Panc1 (cell line): Measurements from ENCODE around the gene TMEM253. TPM values are rescaled to one million over a fixed set of nuclear protein-coding genes. Genes with fewer than 3 reads are reported as not detected.

Experiments used
- ATAC-seq: fragments of 200-7000 bp; cut with Tn5 transposase; 2 replicates; pipeline ENCODE4 v1.9.1; 2020; ENCODE audit warnings: mild to moderate bottlenecking, moderate library complexity
- BruUV-seq: library from RNA; stranded (reverse); fragments of 400-500 nt; replicated peaks from 2 replicates; lab custom pipeline; 2021; lab: Mats Ljungman, UMichigan
- CTCF ChIA-PET: fragments of 300-600 bp; sonication (Branson Sonifier 250); formaldehyde crosslinking; loops from one replicate; lab custom pipeline; 2022; ENCODE audit warnings: antibody characterized with exemption; lab: Charles Lee
- POLR2A ChIA-PET: fragments of 300-600 bp; sonication (Branson Sonifier 250); formaldehyde crosslinking; loops from one replicate; lab custom pipeline; 2022; ENCODE audit warnings: antibody characterized with exemption; lab: Charles Lee
- DNase-seq: peaks from one replicate; pipeline ENCODE4 v3.0.0-alpha.2; 2010; ENCODE audit warnings: low read depth, low spot score
- H3K27ac ChIP-seq: 2 replicates; pipeline ENCODE4 v1.5.1; 2011; ENCODE audit warnings: mild to moderate bottlenecking, low read length, inconsistent platforms
- H3K27me3 ChIP-seq: fragments of 200-500 bp; sonication (Bioruptor generic); 2 replicates; pipeline ENCODE4 v1.6.0; 2014; ENCODE audit warnings: low read length, inconsistent platforms; ENCODE audit not compliant: control insufficient read depth, insufficient read depth
- H3K36me3 ChIP-seq: fragments of 200-500 bp; sonication (Bioruptor generic); 2 replicates; pipeline ENCODE4 v1.5.1; 2014; ENCODE audit warnings: inconsistent platforms, mild to moderate bottlenecking, low read length, moderate library complexity; ENCODE audit not compliant: control insufficient read depth, insufficient read depth
- H3K4me1 ChIP-seq: 2 replicates; pipeline ENCODE4 v1.5.1; 2011; ENCODE audit warnings: inconsistent platforms, mild to moderate bottlenecking, low read length, moderate library complexity; ENCODE audit not compliant: control insufficient read depth, insufficient read depth
- H3K4me3 ChIP-seq, 2 experiments: 2 replicates each; pipeline ENCODE4 v1.5.1; 2011 to 2012; ENCODE audit warnings: low read depth in 2 of 2, low read length in 2 of 2, mild to moderate bottlenecking in 2 of 2, inconsistent platforms in 1 of 2, moderate library complexity in 1 of 2
- H3K9me3 ChIP-seq: fragments of 200-500 bp; sonication (Bioruptor generic); 2 replicates; pipeline ENCODE4 v1.5.1; 2014; ENCODE audit warnings: low read depth, mild to moderate bottlenecking, inconsistent platforms, low read length, moderate library complexity; ENCODE audit not compliant: control insufficient read depth, insufficient read depth
- CTCF ChIP-seq: fragments of 450-650 bp; IDR thresholded peaks from 2 replicates; pipeline ENCODE4 v1.5.1; 2017; ENCODE audit warnings: mild to moderate bottlenecking
- POLR2AphosphoS5 ChIP-seq: IDR thresholded peaks from 2 replicates; pipeline ENCODE4 v1.6.1; 2012; ENCODE audit warnings: mild to moderate bottlenecking, low read depth, low read length, moderate library complexity
- REST ChIP-seq, 2 experiments: IDR thresholded peaks; 2 replicates each; pipeline ENCODE4 v1.6.1; 2011 to 2012; ENCODE audit warnings: low read depth in 2 of 2, control low read depth in 1 of 2, low read length in 1 of 2, mild to moderate bottlenecking in 1 of 2, moderate library complexity in 1 of 2; ENCODE audit not compliant: insufficient read depth in 1 of 2
- SIN3A ChIP-seq: IDR thresholded peaks from 2 replicates; pipeline ENCODE4 v1.6.1; 2012; ENCODE audit warnings: low read depth, mild to moderate bottlenecking, low read length, moderate library complexity, borderline replicate concordance; ENCODE audit not compliant: insufficient read depth
- TCF7L2 ChIP-seq: IDR thresholded peaks from 2 replicates; pipeline ENCODE4 v1.6.1; 2011; ENCODE audit warnings: mild to moderate bottlenecking, low read depth, low read length, inconsistent platforms
- in situ Hi-C: cut with HindIII; loops from 2 replicates; pipeline ENCODE4 v1.10.0; 2016; ENCODE audit warnings: low sequenced_read_pairs, low pct_unique_long_range_greater_than_20kb
- intact Hi-C: fragments of 100-400 bp; cut with micrococcal nuclease; formaldehyde crosslinking; loops from one replicate; pipeline ENCODE4 v1.10.0; 2022; ENCODE audit not compliant: unreplicated experiment
- total RNA-seq: library from RNA; stranded (reverse); gene quantifications from one replicate; pipeline ENCODE4 v1.2.1, GENCODE V29; 2021; ENCODE audit not compliant: unreplicated experiment

The TMEM253 gene
- total RNA-seq, 1 experiment from 2014 or later: 0.33 TPM

DNA sequence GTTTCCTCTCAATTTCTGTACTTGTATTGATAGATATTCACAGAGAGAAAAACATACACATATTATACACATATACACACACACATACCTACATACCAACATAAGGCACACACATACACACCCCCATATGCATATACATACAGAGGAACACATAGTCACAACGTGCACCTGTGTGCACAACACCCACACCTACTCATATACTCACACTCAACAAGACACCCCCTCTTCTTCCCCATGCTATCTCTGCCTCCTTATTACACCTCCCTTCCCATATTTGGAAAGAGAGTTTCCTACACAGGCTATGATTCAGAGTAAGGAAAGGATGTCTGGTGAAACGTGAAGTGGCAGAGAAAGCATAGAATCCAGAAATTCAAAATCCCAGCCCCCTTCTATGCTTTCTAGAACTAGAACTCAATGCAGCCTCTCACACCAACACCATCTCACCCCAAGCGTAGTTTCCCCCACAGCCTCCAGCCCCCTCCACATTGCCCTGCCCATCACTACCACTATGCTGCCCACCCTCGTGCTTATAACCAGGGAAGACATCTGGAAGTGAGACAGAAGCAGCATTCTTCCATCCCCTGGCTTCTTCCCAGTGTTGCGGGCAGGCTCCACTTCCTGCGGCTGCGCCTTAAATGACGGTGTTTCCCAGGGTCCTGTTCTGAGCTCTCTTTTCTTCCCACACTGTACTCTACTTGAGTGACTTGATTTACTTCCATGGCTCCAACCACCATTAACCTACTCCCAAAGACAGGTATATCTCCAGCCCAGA lies 40.8 kb upstream of the TMEM253 start:
- no peak for ATAC-seq
- intact Hi-C loops: no loop called here
- CTCF ChIA-PET: no interaction called here

More for the DNA sequence above, 40.8 kb upstream of the TMEM253 start:
- no peaks in the 10 kb centered on the region for H3K4me1 ChIP-seq
- in situ Hi-C loops: no loop called here
- POLR2A ChIA-PET: no interaction called here
- no peaks in the 10 kb centered on the region for H3K9me3 ChIP-seq
- no TSS peak for BruUV-seq
- H3K4me3 ChIP-seq: no peak overlapping the region
- H3K27me3 ChIP-seq: no peaks in the 10 kb centered on the region; the same call in none of the 2 replicates
- TF ChIP-seq POLR2AphosphoS5 (no peak), TCF7L2 (no peak), SIN3A (no peak), REST (IDR thresholded peaks at IDR 0.05; ENCODE audit: insufficient read depth in 1 of 2, low read depth in 2 of 2, low read length in 1 of 2) (no peak), CTCF (no peak)
- no peaks in the 10 kb centered on the region for H3K36me3 ChIP-seq
- no peak overlapping the region for H3K27ac ChIP-seq
- DNase-seq: no peak
